Brain microvascular endothelial cell (primary cell): ENCODE results near the gene BEGAIN.

Source experiments
- DNase-seq: peaks from one replicate; pipeline ENCODE4 v3.0.0-alpha.2; 2020
- H3K27ac ChIP-seq: fragments of 250-450 bp; sonication (Bioruptor Pico); 2 replicates; pipeline ENCODE4 v1.5.1; 2020; ENCODE audit warnings: mild to moderate bottlenecking, moderate library complexity
- H3K27me3 ChIP-seq: fragments of 250-450 bp; sonication (Bioruptor Pico); replicated peaks from 2 replicates; pipeline ENCODE4 v1.5.1; 2020; ENCODE audit warnings: mild to moderate bottlenecking
- H3K36me3 ChIP-seq: fragments of 250-450 bp; sonication (Bioruptor Pico); replicated peaks from 2 replicates; pipeline ENCODE4 v1.5.1; 2020; ENCODE audit warnings: mild to moderate bottlenecking
- H3K4me3 ChIP-seq: 2 replicates; pipeline ENCODE4 v1.5.1; 2011; ENCODE audit warnings: low read depth, mild to moderate bottlenecking, control low read depth, low read length, moderate library complexity
- in situ Hi-C: cut with HindIII; loops from 2 replicates; pipeline ENCODE4 v1.10.0; 2017; ENCODE audit warnings: low sequenced_read_pairs, low pct_ligation_motif_present
- TF ChIP-seq, protein P1 (sequence below): IDR thresholded peaks from 2 replicates; pipeline ENCODE4 v1.5.1; 2011; ENCODE audit warnings: low read depth, mild to moderate bottlenecking, moderate library complexity, low read length, control low read depth, inconsistent platforms; ENCODE audit errors: missing control alignments

Gene BEGAIN

DNA sequence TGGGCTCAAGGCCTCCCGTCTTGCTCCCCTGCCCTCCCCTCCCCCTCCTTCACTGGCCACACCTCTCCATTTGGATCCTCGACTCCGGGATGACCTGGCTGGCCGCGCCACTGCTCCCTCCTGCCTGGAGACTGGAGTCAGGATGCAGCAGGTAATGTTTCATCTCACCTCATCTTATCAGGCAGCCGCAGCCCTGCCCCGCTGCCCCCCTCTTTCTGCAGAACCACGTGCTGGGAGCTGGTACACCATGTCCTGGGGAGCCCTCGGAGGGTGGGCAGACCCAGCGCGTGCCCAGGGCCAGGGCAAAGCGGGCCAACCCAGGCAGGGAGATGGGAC is 31.1 kb downstream of the BEGAIN start:
- H3K4me3 ChIP-seq = no peak overlapping the region
- H3K36me3 ChIP-seq = no peaks in the 10 kb centered on the region
- no peak for DNase-seq
- in situ Hi-C loops = no loop called here
- peaks cover 6% of the 10 kb centered on the region for H3K27me3 ChIP-seq
- H3K27ac ChIP-seq = no peak overlapping the region
- TF ChIP-seq, protein P1, sequence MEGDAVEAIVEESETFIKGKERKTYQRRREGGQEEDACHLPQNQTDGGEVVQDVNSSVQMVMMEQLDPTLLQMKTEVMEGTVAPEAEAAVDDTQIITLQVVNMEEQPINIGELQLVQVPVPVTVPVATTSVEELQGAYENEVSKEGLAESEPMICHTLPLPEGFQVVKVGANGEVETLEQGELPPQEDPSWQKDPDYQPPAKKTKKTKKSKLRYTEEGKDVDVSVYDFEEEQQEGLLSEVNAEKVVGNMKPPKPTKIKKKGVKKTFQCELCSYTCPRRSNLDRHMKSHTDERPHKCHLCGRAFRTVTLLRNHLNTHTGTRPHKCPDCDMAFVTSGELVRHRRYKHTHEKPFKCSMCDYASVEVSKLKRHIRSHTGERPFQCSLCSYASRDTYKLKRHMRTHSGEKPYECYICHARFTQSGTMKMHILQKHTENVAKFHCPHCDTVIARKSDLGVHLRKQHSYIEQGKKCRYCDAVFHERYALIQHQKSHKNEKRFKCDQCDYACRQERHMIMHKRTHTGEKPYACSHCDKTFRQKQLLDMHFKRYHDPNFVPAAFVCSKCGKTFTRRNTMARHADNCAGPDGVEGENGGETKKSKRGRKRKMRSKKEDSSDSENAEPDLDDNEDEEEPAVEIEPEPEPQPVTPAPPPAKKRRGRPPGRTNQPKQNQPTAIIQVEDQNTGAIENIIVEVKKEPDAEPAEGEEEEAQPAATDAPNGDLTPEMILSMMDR = no peak

DNA sequence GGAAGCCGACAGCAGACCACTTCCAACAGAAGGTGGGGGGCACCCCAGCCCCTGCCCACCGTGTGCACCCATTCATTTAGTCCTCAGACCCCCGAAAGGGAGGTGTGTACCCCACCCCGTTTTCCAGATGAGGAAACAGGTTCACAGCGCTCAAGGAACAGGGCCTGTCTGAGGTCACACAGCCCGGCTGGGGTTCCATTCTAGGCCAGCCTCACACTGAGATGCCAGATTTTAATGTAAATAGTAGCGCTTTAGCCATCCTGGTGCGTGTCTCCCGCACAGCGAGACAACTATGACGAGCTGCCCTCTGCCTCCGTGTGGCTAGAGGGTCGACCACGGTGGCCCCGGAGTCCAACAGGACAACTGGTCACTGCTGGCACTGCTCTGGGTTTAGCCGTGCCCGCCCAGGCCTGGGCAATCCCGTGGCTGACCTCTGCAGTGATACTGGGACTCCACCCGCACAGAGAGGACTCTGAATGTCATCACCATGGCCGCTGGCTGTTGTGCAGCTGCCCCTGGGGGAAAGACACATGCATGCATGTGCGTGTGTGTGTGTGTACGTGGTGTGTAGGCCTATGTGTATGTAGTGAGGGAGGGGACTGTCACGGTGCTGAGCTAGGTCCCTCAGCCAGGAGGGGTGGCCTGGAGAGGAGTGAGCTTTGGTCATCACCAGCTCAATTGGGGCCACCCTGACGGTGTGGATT is 31.6 kb downstream of the BEGAIN start:
- Histone ChIP-seq H3K36me3 (no peaks in the 10 kb centered on the region), H3K27ac (no peak overlapping the region), H3K27me3 (peaks cover 6% of the 10 kb centered on the region), H3K4me3 (no peak overlapping the region)
- DNase-seq = no peak
- TF ChIP-seq, protein P1 = no peak
- in situ Hi-C loops = no loop called here

DNA sequence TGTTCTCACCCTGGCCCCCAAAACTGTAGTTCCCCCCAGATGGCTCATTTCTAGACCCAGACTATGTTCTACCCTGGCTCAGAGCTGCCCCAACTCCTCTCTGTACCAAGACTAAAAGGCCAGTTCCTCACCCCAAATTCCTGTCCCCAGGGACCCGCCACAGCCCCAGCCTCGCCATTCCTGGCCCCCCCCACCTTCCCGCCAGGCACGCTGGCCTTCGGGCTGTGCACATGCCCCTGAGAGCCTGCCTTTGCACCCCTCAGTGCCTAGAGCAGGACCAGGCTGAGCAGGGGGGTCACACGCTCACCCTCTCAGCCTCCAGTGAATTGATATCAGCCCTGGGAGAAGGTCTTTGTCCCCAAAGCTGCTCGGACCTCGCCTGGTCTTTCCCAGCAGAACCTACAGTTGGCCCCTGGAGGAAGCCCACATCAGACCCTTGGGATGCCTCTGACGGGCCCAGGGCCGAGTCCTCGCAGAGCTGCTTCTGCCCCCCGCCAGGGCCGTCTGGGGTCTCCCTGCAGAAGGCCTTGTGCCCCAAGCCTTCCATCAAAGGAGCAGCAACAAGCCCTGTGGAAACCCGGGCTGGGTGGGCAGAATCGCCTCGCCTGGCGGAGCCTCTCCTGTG is 32.4 kb downstream of the BEGAIN start:
- no peak for DNase-seq
- Histone ChIP-seq H3K27ac (no peak overlapping the region), H3K27me3 (peaks cover 6% of the 10 kb centered on the region), H3K36me3 (no peaks in the 10 kb centered on the region), H3K4me3 (no peak overlapping the region)
- in situ Hi-C loops = no loop called here
- TF ChIP-seq, protein P1 = no peak

DNA sequence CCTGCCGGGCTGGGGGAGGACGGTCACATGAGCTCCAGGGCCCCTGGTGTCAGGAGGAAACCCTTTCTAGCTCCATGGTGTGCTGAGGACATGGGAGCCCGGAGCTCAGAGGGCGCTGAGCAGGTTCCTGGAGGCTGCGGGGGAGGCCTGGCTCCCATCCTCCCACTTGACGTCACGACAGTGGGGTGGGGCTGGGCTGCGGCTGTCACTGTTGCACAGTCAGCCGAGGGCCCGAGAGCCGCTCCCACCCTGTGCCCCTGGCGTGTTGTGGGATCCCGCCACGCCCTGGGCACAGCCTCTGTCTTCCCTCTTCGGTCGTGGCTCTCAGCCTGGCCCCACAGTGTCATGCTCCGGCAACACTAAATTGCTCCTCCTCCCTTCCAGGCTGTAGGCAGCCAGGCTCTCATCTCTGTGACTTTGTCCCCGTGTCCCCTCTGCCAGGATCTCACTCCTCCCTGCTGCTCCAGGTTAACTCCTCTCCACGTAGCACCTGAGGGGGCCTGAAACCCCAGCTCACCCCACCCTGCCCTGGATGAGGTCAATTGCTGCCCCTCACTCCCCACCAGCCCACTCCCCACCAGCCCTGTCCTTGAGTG is 33.0 kb downstream of the BEGAIN start:
- no peak overlapping the region for H3K27ac ChIP-seq
- peaks cover 6% of the 10 kb centered on the region for H3K27me3 ChIP-seq
- in situ Hi-C loops = no loop called here
- TF ChIP-seq, protein P1 = no peak
- no peak overlapping the region for H3K4me3 ChIP-seq
- DNase-seq = no peak
- H3K36me3 ChIP-seq = no peaks in the 10 kb centered on the region

DNA sequence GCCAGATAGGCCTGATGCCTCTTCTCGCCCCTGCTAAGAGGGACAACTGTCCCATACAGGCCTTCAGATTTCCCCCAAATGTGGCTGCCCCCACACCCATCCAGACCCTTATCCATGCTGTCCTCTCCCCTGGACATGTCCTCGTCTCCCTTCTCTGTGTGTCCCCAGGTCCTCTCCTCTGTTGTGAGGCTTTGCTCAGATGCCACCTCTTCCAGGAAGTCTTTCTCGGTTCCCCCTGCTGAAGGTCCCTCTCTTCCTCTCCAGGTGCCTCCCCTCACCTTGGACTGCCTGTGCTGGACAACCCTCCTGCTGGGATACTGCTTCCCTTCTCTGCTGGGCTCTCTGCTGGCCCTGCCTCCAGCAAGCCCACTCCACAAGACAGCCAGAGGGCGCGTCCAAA is 33.7 kb downstream of the BEGAIN start:
- H3K27me3 ChIP-seq = peaks cover 6% of the 10 kb centered on the region
- in situ Hi-C loops = no loop called here
- no peak for DNase-seq
- no peak overlapping the region for H3K4me3 ChIP-seq
- no peak overlapping the region for H3K27ac ChIP-seq
- H3K36me3 ChIP-seq = no peaks in the 10 kb centered on the region
- TF ChIP-seq, protein P1 = no peak
